ENCODE measurements around the gene KCNQ2.
"Not testable (repeated sequence)": the region's sequence is repeated elsewhere in the genome, so short reads cannot be mapped to it uniquely, and the experiment has no call there.

The KCNQ2 gene

DNA sequence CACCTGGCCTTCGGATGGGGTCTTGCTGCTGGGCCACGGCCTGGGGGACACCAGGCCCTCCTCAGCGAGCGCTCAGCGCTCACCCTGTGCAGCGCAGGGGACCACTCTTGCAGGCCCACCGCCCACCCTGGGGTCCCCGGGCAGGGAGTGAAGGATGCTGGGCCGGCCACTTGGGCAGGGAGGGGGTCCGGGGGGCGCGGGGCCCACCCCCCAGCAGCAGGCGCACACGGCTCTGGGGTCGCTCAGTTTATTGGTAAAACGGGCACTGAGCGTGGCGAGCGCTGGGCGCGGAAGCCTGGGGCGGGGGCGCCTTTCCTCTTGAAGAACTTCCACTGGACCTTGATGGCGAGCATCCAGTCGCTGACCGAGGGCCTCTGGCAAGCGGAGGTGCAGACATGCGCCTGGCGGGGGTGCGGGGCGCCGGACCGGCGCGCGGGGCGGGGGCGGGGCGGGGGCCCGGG, 15.4 kb upstream of the KCNQ2 start:
- Mint-ChIP-seq H3K27me3 (peaks cover 26% of the 10 kb centered on the region), H3K27ac (no peak overlapping the region), H3K4me3 (no peak overlapping the region), H3K4me1 (ENCODE audit: low read depth) (no peaks in the 10 kb centered on the region), H3K36me3 (ENCODE audit: low read depth) (no peaks in the 10 kb centered on the region), H3K9me3 (no peaks in the 10 kb centered on the region)

GRCh38 chr20:63487116-63487764, 14.8 kb upstream of the KCNQ2 start:
- Mint-ChIP-seq H3K27me3 (peaks cover 28% of the 10 kb centered on the region), H3K9me3 (no peaks in the 10 kb centered on the region), H3K4me1 (ENCODE audit: low read depth) (no peaks in the 10 kb centered on the region), H3K4me3 (no peak overlapping the region), H3K27ac (no peak overlapping the region), H3K36me3 (ENCODE audit: low read depth) (no peaks in the 10 kb centered on the region)

DNA sequence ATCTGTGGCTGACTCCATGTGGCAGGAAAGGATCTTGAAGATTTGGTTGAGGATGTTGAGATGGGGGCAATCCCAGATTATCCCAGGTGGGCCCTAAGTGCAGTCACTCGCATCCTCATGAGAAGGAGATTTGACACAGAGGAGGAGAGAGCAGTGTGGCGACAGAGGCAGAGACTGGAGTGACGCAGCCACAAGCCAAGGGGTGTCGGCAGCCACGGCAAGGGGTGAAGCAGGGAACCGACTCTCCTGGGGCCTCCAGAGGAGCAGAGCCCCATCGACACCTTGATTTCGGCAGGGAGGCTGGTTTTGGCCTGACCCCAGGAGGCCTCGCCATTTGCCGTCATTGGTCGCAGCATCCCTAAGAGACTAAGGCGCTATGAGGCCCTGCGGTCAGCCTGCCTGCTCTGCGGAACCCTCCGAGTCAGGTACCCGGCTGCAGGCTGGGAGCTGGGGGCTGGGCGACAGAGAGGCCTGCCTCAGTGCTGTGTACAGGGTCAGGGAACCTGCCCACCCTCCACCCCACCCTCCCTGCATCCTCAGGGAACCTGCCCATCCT, 13.9 kb upstream of the KCNQ2 start:
- no peaks in the 10 kb centered on the region for H3K36me3 Mint-ChIP-seq (ENCODE audit: low read depth)
- no peaks in the 10 kb centered on the region for H3K9me3 Mint-ChIP-seq
- no peak overlapping the region for H3K27ac Mint-ChIP-seq
- no peak overlapping the region for H3K4me3 Mint-ChIP-seq
- peaks cover 30% of the 10 kb centered on the region for H3K27me3 Mint-ChIP-seq
- no peaks in the 10 kb centered on the region for H3K4me1 Mint-ChIP-seq (ENCODE audit: low read depth)

GRCh38 chr20:63484651-63485403, 12.4 kb upstream of the KCNQ2 start:
- H3K36me3 Mint-ChIP-seq (ENCODE audit: low read depth), result no peaks in the 10 kb centered on the region
- no peaks in the 10 kb centered on the region for H3K4me1 Mint-ChIP-seq (ENCODE audit: low read depth)
- H3K9me3 Mint-ChIP-seq, result no peaks in the 10 kb centered on the region
- H3K4me3 Mint-ChIP-seq, result no peak overlapping the region
- H3K27me3 Mint-ChIP-seq, result peaks cover 32% of the 10 kb centered on the region
- H3K27ac Mint-ChIP-seq, result no peak overlapping the region

GRCh38 chr20:63484236-63484635, 11.8 kb upstream of the KCNQ2 start:
- Mint-ChIP-seq H3K36me3 (ENCODE audit: low read depth) (no peaks in the 10 kb centered on the region), H3K4me1 (ENCODE audit: low read depth) (no peaks in the 10 kb centered on the region), H3K9me3 (no peaks in the 10 kb centered on the region), H3K4me3 (no peak overlapping the region), H3K27ac (no peak overlapping the region), H3K27me3 (peaks cover 32% of the 10 kb centered on the region)

DNA sequence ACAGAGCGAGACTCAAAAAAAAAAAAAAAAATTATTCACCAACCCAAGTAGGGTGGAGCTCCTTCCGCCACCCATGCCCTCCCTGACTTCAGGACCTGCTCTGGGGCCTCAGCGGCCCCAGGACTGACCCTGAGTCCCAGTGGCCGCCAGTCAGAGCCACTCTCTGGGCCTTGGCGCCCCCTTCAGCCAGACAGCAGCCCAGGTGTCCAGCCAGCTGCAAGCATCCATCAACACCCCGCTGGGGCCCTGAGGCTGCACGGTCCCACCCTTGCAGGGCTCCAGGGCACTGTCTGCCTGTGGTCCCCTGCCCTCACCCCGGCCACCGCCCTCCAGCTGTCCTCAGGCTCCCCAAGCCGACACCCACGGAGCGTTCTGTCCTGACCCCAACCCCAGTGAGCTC, 11.4 kb upstream of the KCNQ2 start:
- H3K27ac Mint-ChIP-seq, result no peak overlapping the region
- no peaks in the 10 kb centered on the region for H3K4me1 Mint-ChIP-seq (ENCODE audit: low read depth)
- peaks cover 32% of the 10 kb centered on the region for H3K27me3 Mint-ChIP-seq
- H3K4me3 Mint-ChIP-seq, result no peak overlapping the region
- no peaks in the 10 kb centered on the region for H3K9me3 Mint-ChIP-seq
- H3K36me3 Mint-ChIP-seq (ENCODE audit: low read depth), result no peaks in the 10 kb centered on the region

DNA sequence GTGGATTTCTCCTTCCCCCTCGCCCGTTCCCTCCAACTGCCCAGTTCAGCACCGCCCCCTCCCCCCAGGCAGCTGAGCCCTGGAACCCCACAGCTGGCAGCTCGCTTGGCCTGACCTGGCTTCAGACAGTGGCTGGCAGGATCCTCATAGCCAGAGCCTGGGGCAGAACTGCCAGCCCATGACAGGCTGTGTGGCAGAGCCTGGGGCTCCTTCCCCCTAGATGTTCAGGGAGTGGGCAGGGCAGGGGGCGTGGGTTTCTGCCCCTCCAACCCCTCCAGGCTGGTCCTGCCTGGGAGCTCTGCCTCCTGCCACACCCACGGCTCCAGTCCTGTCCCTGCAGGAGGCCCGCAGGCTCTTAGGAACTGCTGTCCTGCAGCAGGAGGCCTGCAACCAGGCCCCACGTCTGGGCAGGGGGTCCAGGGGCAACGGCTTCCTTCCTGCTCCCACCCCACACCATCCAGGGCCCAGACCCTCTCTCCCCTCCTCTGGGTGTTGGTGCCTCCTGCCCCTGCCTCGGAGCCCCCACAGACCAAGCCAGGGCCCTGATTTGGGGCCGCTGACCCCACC, 9.6 kb upstream of the KCNQ2 start:
- Mint-ChIP-seq H3K27ac (no peak overlapping the region), H3K4me3 (no peak overlapping the region), H3K27me3 (peaks cover 45% of the 10 kb centered on the region), H3K4me1 (ENCODE audit: low read depth) (no peaks in the 10 kb centered on the region), H3K9me3 (no peaks in the 10 kb centered on the region), H3K36me3 (ENCODE audit: low read depth) (no peaks in the 10 kb centered on the region)

GRCh38 chr20:63481503-63481902, 9.0 kb upstream of the KCNQ2 start:
- H3K4me1 Mint-ChIP-seq (ENCODE audit: low read depth), result no peaks in the 10 kb centered on the region
- peaks cover 49% of the 10 kb centered on the region for H3K27me3 Mint-ChIP-seq
- H3K4me3 Mint-ChIP-seq, result no peak overlapping the region
- no peaks in the 10 kb centered on the region for H3K36me3 Mint-ChIP-seq (ENCODE audit: low read depth)
- H3K27ac Mint-ChIP-seq, result no peak overlapping the region
- H3K9me3 Mint-ChIP-seq, result no peaks in the 10 kb centered on the region

GRCh38 chr20:63479695-63480419, 7.4 kb upstream of the KCNQ2 start:
- H3K9me3 Mint-ChIP-seq; H3K36me3 Mint-ChIP-seq (ENCODE audit: low read depth); H3K4me3 Mint-ChIP-seq; H3K27ac Mint-ChIP-seq; H3K4me1 Mint-ChIP-seq (ENCODE audit: low read depth): not testable (repeated sequence)
- H3K27me3 Mint-ChIP-seq, result peaks cover 51% of the 10 kb centered on the region

GRCh38 chr20:63478346-63479302, 6.2 kb upstream of the KCNQ2 start:
- Mint-ChIP-seq H3K36me3 (ENCODE audit: low read depth) (no peaks in the 10 kb centered on the region), H3K4me3 (no peak overlapping the region), H3K27me3 (peaks cover 58% of the 10 kb centered on the region), H3K4me1 (ENCODE audit: low read depth) (peaks cover 8% of the 10 kb centered on the region), H3K27ac (no peak overlapping the region), H3K9me3 (no peaks in the 10 kb centered on the region)

DNA sequence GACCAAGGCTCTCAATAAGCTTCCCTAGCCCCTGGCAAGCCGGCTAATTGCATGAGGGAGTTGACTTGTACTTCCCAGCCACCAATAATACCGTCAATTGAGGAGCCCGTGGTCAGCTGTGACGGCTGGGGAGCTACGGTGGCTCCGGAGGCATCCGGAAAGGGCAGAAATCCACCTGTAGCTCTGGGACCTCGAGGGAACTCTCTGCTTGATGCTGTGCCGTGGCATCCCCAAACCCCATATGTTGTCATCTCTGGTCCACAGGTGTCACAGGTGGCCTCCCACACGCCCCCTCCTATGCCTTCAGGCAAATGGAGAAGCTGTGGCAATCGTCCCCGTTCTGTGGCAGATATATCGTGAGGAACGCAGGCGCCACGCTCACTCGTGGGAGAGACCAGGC, 5.5 kb upstream of the KCNQ2 start:
- no peaks in the 10 kb centered on the region for H3K9me3 Mint-ChIP-seq
- H3K27me3 Mint-ChIP-seq, result peaks cover 56% of the 10 kb centered on the region
- no peak overlapping the region for H3K27ac Mint-ChIP-seq
- no peak overlapping the region for H3K4me3 Mint-ChIP-seq
- H3K4me1 Mint-ChIP-seq (ENCODE audit: low read depth), result peaks cover 8% of the 10 kb centered on the region
- H3K36me3 Mint-ChIP-seq (ENCODE audit: low read depth), result no peaks in the 10 kb centered on the region

DNA sequence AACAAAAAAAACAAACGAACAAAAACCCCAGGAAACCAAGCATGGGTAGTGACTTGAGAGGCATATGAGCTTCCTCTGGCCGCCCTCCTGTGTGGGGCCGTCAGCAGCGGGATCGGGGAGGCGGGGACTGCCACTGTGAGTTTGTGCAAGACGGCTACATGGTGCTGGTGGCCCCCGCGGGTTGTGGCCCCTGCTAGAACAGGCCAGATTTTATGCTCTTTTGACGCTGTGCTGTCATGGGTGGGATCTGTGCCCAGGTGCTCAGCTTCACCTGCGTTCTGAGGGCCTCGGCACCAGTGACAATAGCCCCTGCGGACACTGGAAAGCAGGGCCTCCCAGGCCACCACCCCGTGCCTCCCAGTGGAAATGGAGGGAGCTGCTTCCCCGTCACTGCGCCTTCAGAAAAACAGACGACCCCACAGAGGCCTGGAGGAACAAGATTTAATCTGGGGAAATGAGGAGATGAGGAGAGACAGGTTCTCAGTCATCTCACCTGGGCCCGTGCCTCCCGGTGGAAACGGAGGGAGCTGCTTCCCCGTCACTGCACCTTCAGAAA, 4.7 kb upstream of the KCNQ2 start:
- Mint-ChIP-seq H3K36me3 (ENCODE audit: low read depth) (no peaks in the 10 kb centered on the region), H3K9me3 (no peaks in the 10 kb centered on the region), H3K27me3 (peaks cover 52% of the 10 kb centered on the region), H3K4me3 (no peak overlapping the region), H3K4me1 (ENCODE audit: low read depth) (peaks cover 8% of the 10 kb centered on the region), H3K27ac (no peak overlapping the region)

DNA sequence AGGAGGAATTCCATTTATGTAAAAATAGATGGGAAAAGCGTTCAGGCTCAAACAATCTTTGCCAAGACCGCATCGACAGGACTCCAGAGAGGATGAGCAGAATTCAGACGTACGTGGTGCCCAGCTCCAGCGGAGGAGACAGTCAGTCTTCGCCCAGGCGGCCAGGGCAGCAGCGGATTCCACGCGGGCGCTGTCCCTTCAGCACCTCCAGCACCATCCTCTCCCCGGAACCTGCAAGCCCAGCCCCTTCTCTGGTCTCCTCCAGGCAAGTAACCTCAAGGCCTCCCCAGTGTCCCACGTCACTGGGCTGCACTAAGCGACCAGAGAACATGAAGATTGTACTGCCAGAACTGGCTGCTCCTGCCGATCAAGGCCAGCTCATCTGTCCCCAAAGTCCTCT, 2.8 kb upstream of the KCNQ2 start:
- Mint-ChIP-seq H3K27ac (no peak overlapping the region), H3K4me3 (no peak overlapping the region), H3K4me1 (ENCODE audit: low read depth) (peaks cover 8% of the 10 kb centered on the region), H3K27me3 (peaks cover 49% of the 10 kb centered on the region), H3K36me3 (ENCODE audit: low read depth) (no peaks in the 10 kb centered on the region), H3K9me3 (no peaks in the 10 kb centered on the region)
